Loucy (cell line): ENCODE data around the gene HS6ST2.

Experiments used
- H2AFZ ChIP-seq: fragments of 200-600 bp; sonication (generic); 2 replicates; pipeline ENCODE4 v1.6.0; 2016; ENCODE audit warnings: antibody characterized with exemption, mild to moderate bottlenecking, low read length, moderate library complexity
- H3F3A ChIP-seq: fragments of 200-600 bp; 2 replicates; pipeline ENCODE4 v1.6.0; 2016; ENCODE audit warnings: antibody characterized with exemption, low read depth, mild to moderate bottlenecking
- H3K27me3 ChIP-seq: fragments of 200-600 bp; sonication (generic); 2 replicates; pipeline ENCODE4 v1.6.1; 2014; ENCODE audit warnings: low read length, mild to moderate bottlenecking; ENCODE audit not compliant: insufficient read depth, poor library complexity, severe bottlenecking
- H3K36me3 ChIP-seq: fragments of 200-600 bp; sonication (generic); 2 replicates; pipeline ENCODE4 v1.6.1; 2016; ENCODE audit warnings: low read length; ENCODE audit not compliant: insufficient read depth
- H3K4me1 ChIP-seq: fragments of 200-600 bp; sonication (generic); 2 replicates; pipeline ENCODE4 v1.5.1; 2014; ENCODE audit warnings: low read length, mild to moderate bottlenecking; ENCODE audit not compliant: insufficient read depth, poor library complexity, severe bottlenecking
- H3K4me2 ChIP-seq: fragments of 200-600 bp; sonication (generic); 2 replicates; pipeline ENCODE4 v1.6.0; 2014; ENCODE audit warnings: antibody characterized with exemption, low read length, low read depth, mild to moderate bottlenecking; ENCODE audit not compliant: poor library complexity, severe bottlenecking
- H3K4me3 ChIP-seq: fragments of 200-600 bp; sonication (generic); 2 replicates; pipeline ENCODE4 v1.5.1; 2014; ENCODE audit warnings: low read length, mild to moderate bottlenecking, mixed read lengths; ENCODE audit not compliant: poor library complexity, severe bottlenecking
- H3K79me2 ChIP-seq: fragments of 200-600 bp; sonication (generic); 2 replicates; pipeline ENCODE4 v1.6.1; 2014; ENCODE audit warnings: low read length; ENCODE audit not compliant: insufficient read depth
- H3K9ac ChIP-seq: fragments of 200-600 bp; sonication (generic); 2 replicates; pipeline ENCODE4 v1.6.0; 2014; ENCODE audit warnings: mild to moderate bottlenecking, low read depth, low read length, moderate library complexity; ENCODE audit not compliant: poor library complexity, severe bottlenecking
- H3K9me2 ChIP-seq: fragments of 200-600 bp; sonication (generic); replicated peaks from 2 replicates; pipeline ENCODE4 v1.6.1; 2016; ENCODE audit warnings: low read depth, low read length, mixed read lengths
- H3K9me3 ChIP-seq: fragments of 200-600 bp; sonication (generic); 2 replicates; pipeline ENCODE4 v1.6.1; 2014; ENCODE audit warnings: mild to moderate bottlenecking, antibody characterized with exemption, low read length, low read depth; ENCODE audit not compliant: insufficient read depth
- H4K20me1 ChIP-seq: fragments of 200-600 bp; sonication (generic); 2 replicates; pipeline ENCODE4 v1.6.0; 2014; ENCODE audit warnings: antibody characterized with exemption, low read length, mild to moderate bottlenecking; ENCODE audit not compliant: insufficient read depth, poor library complexity, severe bottlenecking
- EZH2phosphoT487 ChIP-seq: fragments of 200-600 bp; IDR thresholded peaks from 2 replicates; pipeline ENCODE4 v1.6.1; 2018; ENCODE audit warnings: antibody characterized with exemption, mild to moderate bottlenecking, moderate library complexity, borderline replicate concordance
- TF ChIP-seq, protein P1 (sequence below): fragments of 200-600 bp; sonication (generic); conservative IDR thresholded peaks from 2 replicates; pipeline ENCODE4 v1.5.1; 2014; ENCODE audit warnings: mild to moderate bottlenecking, antibody characterized with exemption, low read length

The HS6ST2 gene

DNA sequence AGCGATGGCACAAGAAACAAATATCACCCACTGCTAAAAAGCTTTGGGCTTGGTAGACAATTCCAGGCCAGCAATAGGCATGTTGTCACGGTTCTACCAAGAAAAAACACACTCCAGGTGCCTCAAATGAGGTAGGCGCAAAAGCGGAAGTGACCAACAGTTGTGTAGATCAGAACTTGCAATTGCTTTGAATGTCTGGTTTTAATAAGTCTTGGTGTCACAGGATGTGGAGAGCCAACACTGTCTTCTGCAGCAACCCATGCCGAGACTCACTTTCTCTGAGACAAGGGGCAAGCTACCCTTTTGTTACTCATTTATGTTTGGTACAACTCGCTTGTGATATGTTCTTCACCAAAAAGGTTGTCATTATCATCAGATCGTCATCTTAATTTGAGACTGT, 188.8 kb downstream of the HS6ST2 start:
- H4K20me1 ChIP-seq = no peaks in the 10 kb centered on the region
- no peak overlapping the region for H3K9ac ChIP-seq
- no peak overlapping the region for H3K4me3 ChIP-seq
- no peaks in the 10 kb centered on the region for H3F3A ChIP-seq
- H3K4me2 ChIP-seq = no peak overlapping the region
- no peaks in the 10 kb centered on the region for H3K27me3 ChIP-seq
- peaks cover 6% of the 10 kb centered on the region for H3K4me1 ChIP-seq
- H2AFZ ChIP-seq = no peak overlapping the region
- no peaks in the 10 kb centered on the region for H3K79me2 ChIP-seq
- no peaks in the 10 kb centered on the region for H3K36me3 ChIP-seq
- TF ChIP-seq, protein P1, sequence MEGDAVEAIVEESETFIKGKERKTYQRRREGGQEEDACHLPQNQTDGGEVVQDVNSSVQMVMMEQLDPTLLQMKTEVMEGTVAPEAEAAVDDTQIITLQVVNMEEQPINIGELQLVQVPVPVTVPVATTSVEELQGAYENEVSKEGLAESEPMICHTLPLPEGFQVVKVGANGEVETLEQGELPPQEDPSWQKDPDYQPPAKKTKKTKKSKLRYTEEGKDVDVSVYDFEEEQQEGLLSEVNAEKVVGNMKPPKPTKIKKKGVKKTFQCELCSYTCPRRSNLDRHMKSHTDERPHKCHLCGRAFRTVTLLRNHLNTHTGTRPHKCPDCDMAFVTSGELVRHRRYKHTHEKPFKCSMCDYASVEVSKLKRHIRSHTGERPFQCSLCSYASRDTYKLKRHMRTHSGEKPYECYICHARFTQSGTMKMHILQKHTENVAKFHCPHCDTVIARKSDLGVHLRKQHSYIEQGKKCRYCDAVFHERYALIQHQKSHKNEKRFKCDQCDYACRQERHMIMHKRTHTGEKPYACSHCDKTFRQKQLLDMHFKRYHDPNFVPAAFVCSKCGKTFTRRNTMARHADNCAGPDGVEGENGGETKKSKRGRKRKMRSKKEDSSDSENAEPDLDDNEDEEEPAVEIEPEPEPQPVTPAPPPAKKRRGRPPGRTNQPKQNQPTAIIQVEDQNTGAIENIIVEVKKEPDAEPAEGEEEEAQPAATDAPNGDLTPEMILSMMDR = no peak
- TF ChIP-seq EZH2phosphoT487 = no peak
- no peaks in the 10 kb centered on the region for H3K9me3 ChIP-seq
- no peaks in the 10 kb centered on the region for H3K9me2 ChIP-seq

DNA sequence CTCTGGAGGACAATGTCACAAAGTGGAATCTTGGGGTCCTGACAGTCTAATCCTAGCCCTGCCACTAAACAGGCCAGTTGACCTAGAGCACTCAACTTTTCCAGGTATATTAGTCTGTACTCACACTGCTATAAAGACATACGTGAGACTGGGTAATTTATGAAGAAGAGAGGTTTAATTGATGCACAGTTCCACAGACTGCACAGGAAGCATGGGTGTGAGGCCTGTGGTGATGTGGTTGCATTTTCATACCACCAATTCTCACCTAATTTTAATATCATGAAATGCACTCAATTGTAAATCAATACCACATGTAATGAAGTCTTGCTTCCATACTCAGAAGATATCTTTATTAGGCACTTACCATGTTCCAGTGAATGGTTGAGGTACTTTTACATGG, 192.0 kb downstream of the HS6ST2 start:
- Histone ChIP-seq H3K9ac (no peak overlapping the region), H3K79me2 (no peaks in the 10 kb centered on the region), H3K4me1 (peaks cover 6% of the 10 kb centered on the region), H3K4me3 (no peak overlapping the region), H3K36me3 (no peaks in the 10 kb centered on the region), H3K27me3 (no peaks in the 10 kb centered on the region), H3K9me2 (no peaks in the 10 kb centered on the region), H4K20me1 (no peaks in the 10 kb centered on the region), H3K9me3 (no peaks in the 10 kb centered on the region), H3F3A (no peaks in the 10 kb centered on the region), H3K4me2 (no peak overlapping the region), H2AFZ (no peak overlapping the region)
- TF ChIP-seq EZH2phosphoT487 = no peak
- TF ChIP-seq, protein P1 = no peak

DNA sequence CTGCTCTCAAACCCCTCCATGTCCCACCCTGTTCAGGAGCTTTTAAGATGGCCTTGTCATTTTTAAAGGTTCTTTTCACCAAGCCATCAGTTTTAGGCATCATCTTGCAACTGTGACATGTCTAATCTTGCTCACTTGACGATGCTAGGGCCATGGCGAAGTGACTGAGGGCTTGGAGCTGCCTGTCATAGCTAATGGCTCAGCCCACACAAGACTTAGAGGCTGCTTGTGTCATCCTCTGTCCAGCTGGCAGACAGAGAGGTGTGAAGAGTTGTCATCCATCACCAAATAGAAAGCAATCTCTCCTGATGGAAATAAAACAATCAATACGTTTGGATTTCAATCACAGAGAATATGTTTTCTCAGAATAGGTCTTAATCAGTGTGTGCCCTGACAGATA, 194.9 kb downstream of the HS6ST2 start:
- Histone ChIP-seq H3K9me3 (no peaks in the 10 kb centered on the region), H2AFZ (no peak overlapping the region), H3K9ac (no peak overlapping the region), H3F3A (no peaks in the 10 kb centered on the region), H4K20me1 (no peaks in the 10 kb centered on the region), H3K36me3 (no peaks in the 10 kb centered on the region), H3K79me2 (no peaks in the 10 kb centered on the region), H3K4me1 (peaks cover 6% of the 10 kb centered on the region), H3K27me3 (no peaks in the 10 kb centered on the region), H3K4me2 (no peak overlapping the region), H3K9me2 (no peaks in the 10 kb centered on the region), H3K4me3 (no peak overlapping the region)
- TF ChIP-seq, protein P1 = no peak
- no peak for TF ChIP-seq EZH2phosphoT487
